Measurements from ENCODE around the gene ATCAY. TPM values are rescaled to one million over a fixed set of nuclear protein-coding genes. Genes with fewer than 3 reads are reported as not detected.

The ATCAY gene
- total RNA-seq, 2 donors from 2014 or later = 0.06 to 0.28 TPM

Small RNA genes lying within 50 kb of the gene (microRNA-seq; reads per million reads assigned to microRNA genes)
- gene MIR637 = 0 reads per million in 2 donors

Other genes starting within 250 kb of the ATCAY start
- gene PIP5K1C, start 180.2 kb upstream of the ATCAY start, total RNA-seq = 10 to 100 TPM; 25.1 to 33.1 TPM
- 100 to 1,000 TPM; 297 to 343 TPM for gene TJP3, start 172.3 kb upstream of the ATCAY start, total RNA-seq
- 10 to 100 TPM; 15.4 to 17.5 TPM for gene APBA3, start 119.0 kb upstream of the ATCAY start, total RNA-seq
- 10 to 100 TPM; 64.6 to 67.7 TPM for gene MRPL54, start 118.0 kb upstream of the ATCAY start, total RNA-seq
- not detected for gene RAX2, start 108.5 kb upstream of the ATCAY start, total RNA-seq
- gene MATK, start 94.3 kb upstream of the ATCAY start, total RNA-seq = 1 to 10 TPM; 1.5 to 2.4 TPM
- gene ZFR2, start 11.6 kb upstream of the ATCAY start, total RNA-seq = not detected
- not detected for gene NMRK2, start 52.4 kb downstream of the ATCAY start, total RNA-seq
- 10 to 100 TPM; 52.2 to 74.6 TPM for gene DAPK3, start 90.4 kb downstream of the ATCAY start, total RNA-seq
- 1,000 to 10,000 TPM; 1,955 to 2,053 TPM for gene EEF2, start 104.8 kb downstream of the ATCAY start, total RNA-seq
- gene PIAS4, start 127.1 kb downstream of the ATCAY start, total RNA-seq = 10 to 100 TPM; 25.1 to 27.7 TPM
- gene ZBTB7A, start 186.2 kb downstream of the ATCAY start, total RNA-seq = 100 to 1,000 TPM; 110 to 124 TPM
- gene MAP2K2, start 243.4 kb downstream of the ATCAY start, total RNA-seq = 100 to 1,000 TPM; 208 to 229 TPM